Ishikawa (cell line): ENCODE results near the gene CFAP73.

Source experiments
- CEBPB ChIP-seq: IDR thresholded peaks from 2 replicates; pipeline ENCODE4 v1.6.1; 2012
- CREB1 ChIP-seq: IDR thresholded peaks from 2 replicates; pipeline ENCODE4 v1.6.1; 2012; ENCODE audit warnings: low read depth
- EGR1 ChIP-seq: IDR thresholded peaks from 2 replicates; pipeline ENCODE4 v1.6.1; 2012
- EP300 ChIP-seq: IDR thresholded peaks from 2 replicates; pipeline ENCODE4 v1.6.1; 2012; ENCODE audit warnings: borderline replicate concordance
- FOXM1 ChIP-seq: IDR thresholded peaks from 2 replicates; pipeline ENCODE4 v1.6.1; 2012; ENCODE audit warnings: low read depth, borderline replicate concordance
- NFIC ChIP-seq: IDR thresholded peaks from 2 replicates; pipeline ENCODE4 v1.6.1; 2012
- RAD21 ChIP-seq: IDR thresholded peaks from 2 replicates; pipeline ENCODE4 v1.6.1; 2012; ENCODE audit warnings: low read depth
- TAF1 ChIP-seq: IDR thresholded peaks from 2 replicates; pipeline ENCODE4 v1.6.1; 2012; ENCODE audit warnings: low read depth, mild to moderate bottlenecking
- TCF12 ChIP-seq: IDR thresholded peaks from 2 replicates; pipeline ENCODE4 v1.6.1; 2012; ENCODE audit warnings: low read depth
- TEAD4 ChIP-seq: IDR thresholded peaks from 2 replicates; pipeline ENCODE4 v1.6.1; 2012
- YY1 ChIP-seq: IDR thresholded peaks from 2 replicates; pipeline ENCODE4 v1.6.1; 2012; ENCODE audit warnings: low read depth
- ZBTB7A ChIP-seq: IDR thresholded peaks from 2 replicates; pipeline ENCODE4 v1.6.1; 2012; ENCODE audit warnings: low read depth
- TF ChIP-seq, protein P1 (sequence below): IDR thresholded peaks from 2 replicates; pipeline ENCODE4 v1.6.1; 2012
- TF ChIP-seq, protein P2 (sequence below): IDR thresholded peaks from 2 replicates; pipeline ENCODE4 v1.6.1; 2012
- TF ChIP-seq, protein P3 (sequence below): IDR thresholded peaks from 2 replicates; pipeline ENCODE4 v1.6.1; 2012; ENCODE audit warnings: low read depth, mild to moderate bottlenecking

CFAP73 gene

DNA sequence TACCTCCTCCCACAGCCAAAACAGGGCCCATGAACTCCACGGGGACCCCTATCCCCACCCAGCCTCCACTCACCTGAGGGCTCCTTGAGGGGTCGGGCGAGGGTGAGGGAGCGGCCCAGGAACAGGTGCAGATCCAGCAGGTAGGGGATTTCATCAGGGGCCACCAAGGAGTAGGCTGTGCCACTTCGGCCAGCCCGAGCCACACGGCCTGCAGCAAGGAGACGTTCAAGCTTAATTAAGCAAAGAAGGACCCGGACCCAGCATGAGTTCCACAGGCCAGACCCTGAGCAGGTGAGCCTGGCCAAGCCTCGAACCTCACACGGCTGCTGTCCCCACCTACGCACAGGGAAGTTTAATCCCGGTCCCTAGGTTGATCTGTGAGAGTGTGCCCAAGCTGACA is 20.2 kb downstream of the CFAP73 start:
- TF ChIP-seq CEBPB = no peak
- TF ChIP-seq TAF1 = no peak
- TF ChIP-seq, protein P1, sequence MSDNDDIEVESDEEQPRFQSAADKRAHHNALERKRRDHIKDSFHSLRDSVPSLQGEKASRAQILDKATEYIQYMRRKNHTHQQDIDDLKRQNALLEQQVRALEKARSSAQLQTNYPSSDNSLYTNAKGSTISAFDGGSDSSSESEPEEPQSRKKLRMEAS = no peak
- TF ChIP-seq FOXM1 = no peak
- no peak for TF ChIP-seq RAD21
- TF ChIP-seq EGR1 = no peak
- TF ChIP-seq, protein P2, sequence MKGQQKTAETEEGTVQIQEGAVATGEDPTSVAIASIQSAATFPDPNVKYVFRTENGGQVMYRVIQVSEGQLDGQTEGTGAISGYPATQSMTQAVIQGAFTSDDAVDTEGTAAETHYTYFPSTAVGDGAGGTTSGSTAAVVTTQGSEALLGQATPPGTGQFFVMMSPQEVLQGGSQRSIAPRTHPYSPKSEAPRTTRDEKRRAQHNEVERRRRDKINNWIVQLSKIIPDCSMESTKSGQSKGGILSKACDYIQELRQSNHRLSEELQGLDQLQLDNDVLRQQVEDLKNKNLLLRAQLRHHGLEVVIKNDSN = no peak
- TF ChIP-seq NFIC = no peak
- TF ChIP-seq TCF12 = no peak
- TF ChIP-seq YY1 = no peak
- TF ChIP-seq ZBTB7A = no peak
- no peak for TF ChIP-seq EP300
- TF ChIP-seq, protein P3, sequence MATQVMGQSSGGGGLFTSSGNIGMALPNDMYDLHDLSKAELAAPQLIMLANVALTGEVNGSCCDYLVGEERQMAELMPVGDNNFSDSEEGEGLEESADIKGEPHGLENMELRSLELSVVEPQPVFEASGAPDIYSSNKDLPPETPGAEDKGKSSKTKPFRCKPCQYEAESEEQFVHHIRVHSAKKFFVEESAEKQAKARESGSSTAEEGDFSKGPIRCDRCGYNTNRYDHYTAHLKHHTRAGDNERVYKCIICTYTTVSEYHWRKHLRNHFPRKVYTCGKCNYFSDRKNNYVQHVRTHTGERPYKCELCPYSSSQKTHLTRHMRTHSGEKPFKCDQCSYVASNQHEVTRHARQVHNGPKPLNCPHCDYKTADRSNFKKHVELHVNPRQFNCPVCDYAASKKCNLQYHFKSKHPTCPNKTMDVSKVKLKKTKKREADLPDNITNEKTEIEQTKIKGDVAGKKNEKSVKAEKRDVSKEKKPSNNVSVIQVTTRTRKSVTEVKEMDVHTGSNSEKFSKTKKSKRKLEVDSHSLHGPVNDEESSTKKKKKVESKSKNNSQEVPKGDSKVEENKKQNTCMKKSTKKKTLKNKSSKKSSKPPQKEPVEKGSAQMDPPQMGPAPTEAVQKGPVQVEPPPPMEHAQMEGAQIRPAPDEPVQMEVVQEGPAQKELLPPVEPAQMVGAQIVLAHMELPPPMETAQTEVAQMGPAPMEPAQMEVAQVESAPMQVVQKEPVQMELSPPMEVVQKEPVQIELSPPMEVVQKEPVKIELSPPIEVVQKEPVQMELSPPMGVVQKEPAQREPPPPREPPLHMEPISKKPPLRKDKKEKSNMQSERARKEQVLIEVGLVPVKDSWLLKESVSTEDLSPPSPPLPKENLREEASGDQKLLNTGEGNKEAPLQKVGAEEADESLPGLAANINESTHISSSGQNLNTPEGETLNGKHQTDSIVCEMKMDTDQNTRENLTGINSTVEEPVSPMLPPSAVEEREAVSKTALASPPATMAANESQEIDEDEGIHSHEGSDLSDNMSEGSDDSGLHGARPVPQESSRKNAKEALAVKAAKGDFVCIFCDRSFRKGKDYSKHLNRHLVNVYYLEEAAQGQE = no peak
- no peak for TF ChIP-seq CREB1
- no peak for TF ChIP-seq TEAD4

DNA sequence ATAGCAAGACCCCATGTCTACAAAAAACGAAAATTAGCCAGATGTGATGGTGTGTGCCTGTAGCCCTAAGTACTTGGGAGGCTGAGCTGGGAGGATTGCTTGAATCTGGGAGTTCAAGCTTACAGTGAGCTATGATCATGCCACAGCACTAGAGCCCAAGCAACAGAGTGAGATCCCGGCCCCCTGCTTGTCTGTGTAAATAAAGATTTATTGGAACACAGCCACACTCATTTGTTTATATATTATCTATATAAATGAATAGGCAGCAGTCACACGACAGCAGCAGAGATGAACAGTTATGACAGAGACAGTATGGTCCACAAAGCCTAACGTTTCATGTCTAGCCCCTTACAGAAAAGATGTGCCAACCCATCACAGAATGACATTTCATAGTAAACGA is 20.9 kb downstream of the CFAP73 start:
- TF ChIP-seq, protein P1 = no peak
- TF ChIP-seq EGR1 (no peak), TCF12 (no peak), ZBTB7A (no peak), CEBPB (no peak), FOXM1 (no peak), NFIC (no peak), TAF1 (no peak), CREB1 (no peak), RAD21 (no peak), EP300 (no peak)

DNA sequence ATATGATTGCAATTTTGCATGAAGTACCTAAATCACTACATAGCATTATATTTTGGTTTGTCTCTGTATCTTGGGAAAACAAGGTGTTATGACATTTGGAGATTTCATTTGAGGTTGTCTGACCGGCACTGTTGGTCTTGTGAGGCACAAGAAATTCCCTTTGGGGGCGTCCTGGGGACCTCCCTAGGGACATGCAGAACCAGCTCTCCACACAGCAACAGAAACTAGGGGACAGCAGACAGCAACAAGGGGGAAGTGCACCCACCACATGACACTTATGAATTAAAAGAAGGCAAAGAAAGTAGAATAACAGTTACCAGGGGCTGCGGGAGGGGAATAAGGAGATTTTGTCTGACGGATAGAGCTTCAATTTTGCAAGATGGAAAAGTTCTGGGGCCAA is 21.4 kb downstream of the CFAP73 start:
- TF ChIP-seq YY1 (no peak), FOXM1 (no peak), EP300 (no peak), CEBPB (no peak), ZBTB7A (no peak), NFIC (no peak)
- TF ChIP-seq, protein P2 = no peak
- TF ChIP-seq, protein P1 = no peak

DNA sequence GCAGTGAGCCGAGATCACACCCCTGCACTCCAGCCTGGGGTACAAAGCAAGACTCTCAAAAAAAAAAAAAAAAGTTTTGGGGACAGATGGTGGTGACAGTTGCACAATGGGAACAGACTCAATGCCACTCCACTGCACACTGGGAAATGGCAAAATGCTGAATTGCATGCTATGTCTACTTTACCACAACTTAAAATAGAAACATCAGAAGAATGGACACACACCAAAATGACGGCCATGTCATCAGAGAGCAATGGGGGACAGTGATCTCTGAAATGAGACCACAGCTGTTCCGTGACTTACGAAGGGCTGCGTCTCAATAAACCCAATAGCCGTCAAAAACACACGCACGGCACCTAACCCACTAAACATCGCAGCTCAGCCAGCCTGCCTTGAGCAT is 22.0 kb downstream of the CFAP73 start:
- no peak for TF ChIP-seq FOXM1

DNA sequence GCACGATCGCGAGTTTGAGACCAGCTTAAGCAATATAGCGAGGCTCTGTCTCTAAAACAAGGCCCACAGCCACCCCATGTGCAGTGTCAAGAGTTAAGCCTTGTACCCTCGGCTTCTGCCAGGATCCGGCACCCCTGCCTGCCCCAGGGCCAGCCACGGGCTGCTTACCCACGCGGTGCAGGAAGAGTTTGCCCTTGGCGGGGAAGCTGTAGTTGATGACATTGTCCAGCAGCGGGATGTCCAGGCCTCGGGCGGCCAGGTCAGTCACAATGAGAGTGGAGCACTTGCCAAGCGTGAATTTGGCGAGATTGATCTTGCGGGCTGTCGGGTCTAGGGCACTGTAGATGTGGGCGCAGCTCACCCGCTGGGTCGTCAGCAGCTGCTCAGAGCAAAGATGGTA is 22.7 kb downstream of the CFAP73 start:
- no peak for TF ChIP-seq TCF12

DNA sequence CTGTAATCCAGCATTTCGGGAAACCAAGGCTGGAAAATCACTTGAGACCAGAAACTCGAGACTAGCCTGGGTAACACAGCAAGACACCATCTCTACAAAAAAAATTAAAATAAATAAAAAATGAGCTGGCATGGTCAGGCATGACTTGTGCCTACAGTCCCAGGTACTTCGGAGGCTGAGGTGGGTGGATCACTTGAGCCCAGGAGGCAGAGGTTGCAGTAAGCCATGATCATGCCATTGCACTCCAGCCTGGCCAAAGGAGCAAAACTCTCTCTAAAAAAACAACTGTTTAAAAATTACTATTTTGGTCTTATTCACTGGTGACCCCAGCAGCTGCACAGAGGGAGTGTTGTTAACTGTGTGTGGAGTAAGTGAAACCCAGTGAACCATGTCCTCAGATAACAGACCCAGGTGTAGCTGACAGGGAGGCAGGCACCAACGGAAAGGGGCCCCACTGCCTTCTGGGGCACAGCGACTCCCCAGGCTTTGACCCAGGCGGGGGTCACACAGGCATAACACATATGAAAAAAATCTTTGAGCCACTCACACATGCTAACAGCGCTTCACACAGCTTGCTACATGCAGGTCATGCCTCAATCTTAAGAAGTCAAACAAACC is 23.7 kb downstream of the CFAP73 start:
- no peak for TF ChIP-seq RAD21
- TF ChIP-seq ZBTB7A = no peak
- TF ChIP-seq, protein P1 = no peak
- TF ChIP-seq YY1 = no peak
- no peak for TF ChIP-seq CREB1
- TF ChIP-seq TCF12 = no peak
- no peak for TF ChIP-seq TEAD4
- TF ChIP-seq, protein P2 = no peak
- TF ChIP-seq EGR1 = no peak
- no peak for TF ChIP-seq FOXM1
- no peak for TF ChIP-seq NFIC
- TF ChIP-seq TAF1 = no peak
- TF ChIP-seq, protein P3 = no peak
